Suprapubic skin (tissue), 4 donors: ENCODE measurements around the gene ANKRD13D. TPM values are rescaled to one million over a fixed set of nuclear protein-coding genes. Genes with fewer than 3 reads are reported as not detected.
A peak's percentile ranks its signal among the peaks of the same experiment; 100 is the strongest.

ENCODE experiments used
- DNase-seq, 2 donors: peaks; one replicate each; pipeline ENCODE4 v3.0.0-alpha.2; 2019; ENCODE audit warnings: low spot score in 2 of 2
- H3K27ac ChIP-seq: fragments of 200-600 bp; sonication (generic); one replicate; pipeline ENCODE4 v1.5.1; 2019
- H3K27me3 ChIP-seq: fragments of 200-600 bp; sonication (generic); one replicate; pipeline ENCODE4 v1.5.1; 2019
- H3K36me3 ChIP-seq: fragments of 200-600 bp; sonication (generic); one replicate; pipeline ENCODE4 v1.5.1; 2019
- H3K4me1 ChIP-seq: fragments of 200-600 bp; sonication (generic); one replicate; pipeline ENCODE4 v1.5.1; 2019
- H3K4me3 ChIP-seq: fragments of 200-600 bp; sonication (generic); one replicate; pipeline ENCODE4 v1.5.1; 2019; ENCODE audit warnings: mild to moderate bottlenecking
- H3K9me3 ChIP-seq: fragments of 200-600 bp; sonication (generic); one replicate; pipeline ENCODE4 v1.5.1; 2019
- CTCF ChIP-seq, 2 donors: fragments of 200-600 bp in 1 of 2; fragments of 450-650 bp in 1 of 2; sonication (generic) in 1 of 2; IDR thresholded peaks; one replicate each; pipeline ENCODE4 v1.5.1; 2016 to 2019; ENCODE audit warnings: antibody characterized with exemption in 2 of 2, mild to moderate bottlenecking in 1 of 2, moderate library complexity in 1 of 2
- EP300 ChIP-seq: sonication (generic); formaldehyde crosslinking; IDR thresholded peaks from one replicate; pipeline ENCODE4 v1.6.1; 2017; ENCODE audit warnings: antibody characterized with exemption
- POLR2A ChIP-seq, 2 donors: fragments of 450-650 bp; IDR thresholded peaks; one replicate each; pipeline ENCODE4 v1.6.1; 2017; ENCODE audit warnings: antibody characterized with exemption in 2 of 2, mild to moderate bottlenecking in 2 of 2, moderate library complexity in 2 of 2
- POLR2AphosphoS5 ChIP-seq, 3 donors: sonication (generic); formaldehyde crosslinking; IDR thresholded peaks; one replicate each; pipeline ENCODE4 v1.6.1; 2017; ENCODE audit warnings: antibody characterized with exemption in 3 of 3
- WGBS: methylation state at CpG from one replicate; pipeline ENCODE4 v1.1.5; 2018; 5-methylcytosine and 5-hydroxymethylcytosine counted together
- total RNA-seq, 4 donors: library from RNA; depleted of rRNA; stranded (reverse); fragments of >200 nt; gene quantifications; one replicate each; pipeline ENCODE4 v1.1.0, GENCODE V29; 2016

ANKRD13D gene
- total RNA-seq, 4 donors from 2014 or later = 55.7 to 154 (median 77.2) TPM

- Histone ChIP-seq H3K4me3 (peak overlapping the region; percentile 86), H3K9me3 (no peaks in the 10 kb centered on the region), H3K4me1 (peaks cover 30% of the 10 kb centered on the region), H3K36me3 (peaks cover 34% of the 10 kb centered on the region), H3K27me3 (no peaks in the 10 kb centered on the region), H3K27ac (peak overlapping the region; percentile 91)
- WGBS = 22% methylated on average over 14 of the region's 15 CpGs
- DNase-seq = peak; percentile 78 to 84
- TF ChIP-seq CTCF (IDR thresholded peaks at IDR 0.05) = no peak
- no peak for TF ChIP-seq POLR2A (IDR thresholded peaks at IDR 0.05)
- TF ChIP-seq POLR2AphosphoS5 (IDR thresholded peaks at IDR 0.05) = no peak
- no peak for TF ChIP-seq EP300
These were observed 12.9 kb downstream of the ANKRD13D start for GRCh38 chr11:67301951-67302516.

- no peaks in the 10 kb centered on the region for H3K9me3 ChIP-seq
- peak; percentile 83 to 85 for DNase-seq
- no peak for TF ChIP-seq EP300
- TF ChIP-seq POLR2AphosphoS5 (IDR thresholded peaks at IDR 0.05) = peak in 1 of 3 donors; percentile 10
- no peak for TF ChIP-seq POLR2A (IDR thresholded peaks at IDR 0.05)
- H3K4me3 ChIP-seq = peak overlapping the region; percentile 86
- H3K4me1 ChIP-seq = peaks cover 30% of the 10 kb centered on the region
- no peaks in the 10 kb centered on the region for H3K27me3 ChIP-seq
- WGBS = 0% methylated on average over 9 of the region's 23 CpGs
- peaks cover 41% of the 10 kb centered on the region for H3K36me3 ChIP-seq
- peak overlapping the region; percentile 91 for H3K27ac ChIP-seq
These were observed 13.5 kb downstream of the ANKRD13D start for GRCh38 chr11:67302571-67303131.

GRCh38 chr11:67303132-67303834 is 14.2 kb downstream of the ANKRD13D start, which contains the start of gene SSH3:
TSS of gene SSH3 (plus strand) at chr11:67303530. CDS start at chr11:67303626, 96 bp downstream.
- H3K4me3 ChIP-seq = peak within 1 kb of the TSS; percentile 86
- TF ChIP-seq POLR2A (IDR thresholded peaks at IDR 0.05) (no peak), EP300 (no peak), POLR2AphosphoS5 (IDR thresholded peaks at IDR 0.05) (no peak), CTCF (IDR thresholded peaks at IDR 0.05) (no peak)
- no peaks in the 10 kb centered on the region for H3K27me3 ChIP-seq
- WGBS = 0% methylated on average over 17 of the region's 65 CpGs
- H3K36me3 ChIP-seq = peaks cover 45% of the 10 kb centered on the region
- peaks cover 30% of the 10 kb centered on the region for H3K4me1 ChIP-seq
- peak within 1 kb of the TSS; percentile 91 for H3K27ac ChIP-seq
- DNase-seq = peak; percentile 79 to 92
- no peaks in the 10 kb centered on the region for H3K9me3 ChIP-seq

GRCh38 chr11:67303835-67304411 is 14.8 kb downstream of the ANKRD13D start:
- no peak for TF ChIP-seq POLR2AphosphoS5 (IDR thresholded peaks at IDR 0.05)
- no peak for TF ChIP-seq EP300
- TF ChIP-seq POLR2A (IDR thresholded peaks at IDR 0.05) = no peak
- TF ChIP-seq CTCF (IDR thresholded peaks at IDR 0.05) = no peak
- Histone ChIP-seq H3K9me3 (no peaks in the 10 kb centered on the region), H3K27me3 (no peaks in the 10 kb centered on the region), H3K36me3 (peaks cover 48% of the 10 kb centered on the region), H3K4me1 (peaks cover 30% of the 10 kb centered on the region), H3K4me3 (peak overlapping the region; percentile 86), H3K27ac (peak overlapping the region; percentile 91)
- 2% methylated on average over 20 of the region's 43 CpGs for WGBS
- peak; percentile 72 to 73 for DNase-seq

GRCh38 chr11:67304511-67305113 is 15.5 kb downstream of the ANKRD13D start:
- Histone ChIP-seq H3K9me3 (no peaks in the 10 kb centered on the region), H3K27ac (peak overlapping the region; percentile 91), H3K4me3 (peak overlapping the region; percentile 86), H3K27me3 (no peaks in the 10 kb centered on the region), H3K4me1 (peaks cover 32% of the 10 kb centered on the region), H3K36me3 (peaks cover 48% of the 10 kb centered on the region)
- 80% methylated on average over 10 of the region's 14 CpGs for WGBS
- TF ChIP-seq POLR2A (IDR thresholded peaks at IDR 0.05) (no peak), EP300 (no peak), POLR2AphosphoS5 (IDR thresholded peaks at IDR 0.05) (no peak), CTCF (IDR thresholded peaks at IDR 0.05) (no peak)
- DNase-seq = peak; percentile 65 to 77
